DND-41 (cell line): ENCODE measurements around the gene GSG1L.

ENCODE experiments used
- ATAC-seq: fragments of 200-7000 bp; cut with Tn5 transposase; 3 replicates; pipeline ENCODE4 v1.9.1; 2021; ENCODE audit warnings: low read depth; ENCODE audit not compliant: insufficient read depth
- DNase-seq: peaks from one replicate; pipeline ENCODE4 v3.0.0-alpha.2; 2020
- H2AFZ ChIP-seq: 2 replicates; pipeline ENCODE4 v1.6.0; 2012; ENCODE audit warnings: low read depth, low read length
- H3K27ac ChIP-seq: 2 replicates; pipeline ENCODE4 v1.5.1; 2012; ENCODE audit warnings: low read length, inconsistent platforms
- H3K27me3 ChIP-seq: fragments of 200-600 bp; sonication (generic); 2 replicates; pipeline ENCODE4 v1.6.0; 2012; ENCODE audit warnings: low read length, mild to moderate bottlenecking, inconsistent platforms; ENCODE audit not compliant: insufficient read depth, poor library complexity
- H3K36me3 ChIP-seq: 2 replicates; pipeline ENCODE4 v1.5.1; 2012; ENCODE audit warnings: low read length, inconsistent platforms; ENCODE audit not compliant: insufficient read depth
- H3K4me1 ChIP-seq: 2 replicates; pipeline ENCODE4 v1.5.1; 2012; ENCODE audit warnings: mild to moderate bottlenecking, low read length; ENCODE audit not compliant: insufficient read depth
- H3K4me2 ChIP-seq: 2 replicates; pipeline ENCODE4 v1.6.0; 2012; ENCODE audit warnings: mild to moderate bottlenecking, moderate library complexity, low read length, inconsistent platforms; ENCODE audit not compliant: insufficient read depth
- H3K4me3 ChIP-seq, 2 experiments: fragments of 200-600 bp in 1 of 2; shearing (Covaris generic) in 1 of 2; 2 replicates each; pipeline ENCODE4 v1.5.1; 2012 to 2016; ENCODE audit warnings: inconsistent platforms in 2 of 2, low read length in 2 of 2, mild to moderate bottlenecking in 2 of 2, low read depth in 1 of 2, moderate library complexity in 1 of 2
- H3K79me2 ChIP-seq: 2 replicates; pipeline ENCODE4 v1.6.0; 2012; ENCODE audit warnings: low read length, inconsistent platforms; ENCODE audit not compliant: insufficient read depth
- H3K9ac ChIP-seq: 2 replicates; pipeline ENCODE4 v1.6.0; 2012; ENCODE audit warnings: low read depth, mild to moderate bottlenecking, inconsistent platforms, low read length, moderate library complexity
- H3K9me3 ChIP-seq: 2 replicates; pipeline ENCODE4 v1.5.1; 2012; ENCODE audit warnings: low read length, moderate library complexity, mild to moderate bottlenecking, inconsistent platforms; ENCODE audit not compliant: insufficient read depth, severe bottlenecking
- H4K20me1 ChIP-seq: 2 replicates; pipeline ENCODE4 v1.6.0; 2012; ENCODE audit warnings: low read length; ENCODE audit not compliant: insufficient read depth
- EZH2 ChIP-seq: IDR thresholded peaks from 3 replicates; pipeline ENCODE4 v1.6.1; 2012; ENCODE audit warnings: borderline replicate concordance, low read depth, mild to moderate bottlenecking, moderate library complexity, low read length, inconsistent platforms; ENCODE audit not compliant: severe bottlenecking
- TF ChIP-seq, protein P1 (sequence below): IDR thresholded peaks from 2 replicates; pipeline ENCODE4 v1.5.1; 2012; ENCODE audit warnings: borderline replicate concordance, low read length, moderate library complexity, mild to moderate bottlenecking; ENCODE audit not compliant: poor library complexity, severe bottlenecking; ENCODE audit errors: extremely low read depth

GSG1L gene

DNA sequence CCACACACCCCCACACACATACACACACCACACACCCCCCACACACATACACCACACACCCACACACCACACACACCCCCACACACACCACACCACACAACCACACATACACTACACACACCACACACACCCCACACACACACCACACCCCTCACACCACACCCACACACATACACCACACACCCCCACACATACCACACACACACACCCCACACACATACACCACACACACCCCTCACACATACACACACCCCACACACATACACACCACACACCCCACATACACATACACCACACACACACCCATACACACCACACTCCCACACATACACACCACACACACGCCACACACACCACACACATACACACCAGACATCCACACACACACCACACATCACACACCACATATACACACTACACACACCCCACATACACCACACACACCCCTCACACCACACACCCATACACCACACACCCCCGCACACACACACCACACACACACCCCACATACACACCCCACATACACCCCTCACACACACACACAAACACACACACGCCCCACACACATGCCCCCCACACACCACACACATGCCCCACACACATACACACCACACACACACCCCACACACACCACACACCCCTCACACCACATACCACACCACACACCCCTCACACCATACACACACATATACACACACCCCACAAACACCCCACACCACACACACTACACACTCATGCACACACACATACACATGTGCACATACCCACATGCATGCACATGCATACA lies 25.9 kb upstream of the GSG1L start:
- no peaks in the 10 kb centered on the region for H3K79me2 ChIP-seq
- no peaks in the 10 kb centered on the region for H3K27me3 ChIP-seq
- H2AFZ ChIP-seq = no peak overlapping the region
- no peak overlapping the region for H3K4me2 ChIP-seq
- no peaks in the 10 kb centered on the region for H3K9me3 ChIP-seq
- ATAC-seq (0 out of 3 replicates have a peak, but pooled peaks have one; percentile 7), DNase-seq (no peak)
- H4K20me1 ChIP-seq = peaks cover 30% of the 10 kb centered on the region
- no peak overlapping the region for H3K27ac ChIP-seq
- no peak overlapping the region for H3K4me3 ChIP-seq
- 0 out of 2 replicates have a peak, but pooled peaks cover 4% of the 10 kb centered on the region for H3K36me3 ChIP-seq
- no peaks in the 10 kb centered on the region for H3K4me1 ChIP-seq
- no peak for TF ChIP-seq EZH2
- TF ChIP-seq, protein P1, sequence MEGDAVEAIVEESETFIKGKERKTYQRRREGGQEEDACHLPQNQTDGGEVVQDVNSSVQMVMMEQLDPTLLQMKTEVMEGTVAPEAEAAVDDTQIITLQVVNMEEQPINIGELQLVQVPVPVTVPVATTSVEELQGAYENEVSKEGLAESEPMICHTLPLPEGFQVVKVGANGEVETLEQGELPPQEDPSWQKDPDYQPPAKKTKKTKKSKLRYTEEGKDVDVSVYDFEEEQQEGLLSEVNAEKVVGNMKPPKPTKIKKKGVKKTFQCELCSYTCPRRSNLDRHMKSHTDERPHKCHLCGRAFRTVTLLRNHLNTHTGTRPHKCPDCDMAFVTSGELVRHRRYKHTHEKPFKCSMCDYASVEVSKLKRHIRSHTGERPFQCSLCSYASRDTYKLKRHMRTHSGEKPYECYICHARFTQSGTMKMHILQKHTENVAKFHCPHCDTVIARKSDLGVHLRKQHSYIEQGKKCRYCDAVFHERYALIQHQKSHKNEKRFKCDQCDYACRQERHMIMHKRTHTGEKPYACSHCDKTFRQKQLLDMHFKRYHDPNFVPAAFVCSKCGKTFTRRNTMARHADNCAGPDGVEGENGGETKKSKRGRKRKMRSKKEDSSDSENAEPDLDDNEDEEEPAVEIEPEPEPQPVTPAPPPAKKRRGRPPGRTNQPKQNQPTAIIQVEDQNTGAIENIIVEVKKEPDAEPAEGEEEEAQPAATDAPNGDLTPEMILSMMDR = no peak
- no peak overlapping the region for H3K9ac ChIP-seq

DNA sequence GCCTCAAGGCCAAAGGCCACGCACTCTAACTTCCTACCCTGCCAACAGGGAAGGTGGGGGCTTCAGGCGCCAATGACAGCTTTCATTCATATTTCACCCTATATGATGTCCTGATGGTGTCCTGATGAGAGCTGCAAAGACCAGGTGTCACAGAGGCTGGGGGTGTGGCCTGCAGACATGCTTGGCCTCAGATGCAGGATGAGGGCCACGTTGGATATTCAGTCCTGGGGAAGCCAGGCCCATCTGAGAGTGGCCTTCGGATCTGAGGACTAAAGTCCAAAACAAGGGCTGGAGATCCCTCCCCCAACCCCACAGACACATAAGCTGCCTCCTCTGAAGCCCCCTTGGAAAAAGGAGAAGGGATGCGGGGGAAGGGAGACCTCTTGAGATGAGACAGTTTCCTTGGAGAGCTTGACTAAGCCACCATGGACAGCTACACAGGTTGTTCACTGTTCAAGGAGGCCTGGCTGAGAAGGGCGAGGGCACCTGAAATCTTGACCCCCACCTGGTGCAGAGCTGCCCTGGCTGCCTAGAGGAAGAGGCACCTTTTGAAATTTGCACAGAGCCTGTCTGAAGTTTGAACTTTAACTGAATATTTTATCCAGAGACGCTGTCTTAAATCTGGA lies 24.3 kb upstream of the GSG1L start:
- DNase-seq = no peak
- no peaks in the 10 kb centered on the region for H3K27me3 ChIP-seq

DNA sequence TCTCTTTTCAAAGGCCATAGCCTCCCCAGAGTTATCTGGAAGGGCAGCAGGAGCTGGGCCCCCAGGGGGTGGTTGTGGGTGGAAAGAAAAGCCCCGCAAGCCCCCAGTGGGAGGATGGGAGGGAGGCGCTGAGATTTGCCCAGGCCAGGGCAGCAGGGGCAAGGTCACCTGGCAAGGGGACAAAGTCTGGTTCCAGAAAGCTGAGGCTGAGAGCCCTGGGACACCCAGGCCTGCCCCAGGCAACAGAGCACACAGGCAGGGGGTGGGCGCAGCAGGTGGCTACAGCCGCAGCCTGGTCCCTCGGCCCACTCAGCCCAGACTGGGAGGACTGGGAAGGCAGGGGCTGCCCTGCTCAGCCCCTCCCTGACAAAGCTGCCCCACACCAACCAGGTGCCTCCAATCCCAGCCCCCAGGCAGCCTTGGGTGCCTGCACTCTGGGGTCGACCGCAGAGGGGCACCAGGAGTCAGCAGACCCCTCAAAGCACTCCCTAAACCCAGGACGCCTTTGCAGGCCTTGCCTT lies 23.7 kb upstream of the GSG1L start:
- Histone ChIP-seq H3K27ac (no peak overlapping the region), H3K4me1 (no peaks in the 10 kb centered on the region), H3K79me2 (no peaks in the 10 kb centered on the region), H3K9me3 (no peaks in the 10 kb centered on the region), H4K20me1 (peaks cover 30% of the 10 kb centered on the region), H3K4me3 (no peak overlapping the region), H2AFZ (no peak overlapping the region), H3K4me2 (no peak overlapping the region), H3K9ac (no peak overlapping the region), H3K27me3 (no peaks in the 10 kb centered on the region), H3K36me3 (no peaks in the 10 kb centered on the region)
- no peak for DNase-seq
- TF ChIP-seq EZH2 = no peak
- TF ChIP-seq, protein P1 = no peak
- ATAC-seq = no peak

More for the DNA sequence above, 24.3 kb upstream of the GSG1L start:
- ATAC-seq = no peak; the same call in 2 of the 3 replicates
- Histone ChIP-seq H3K27ac (no peak overlapping the region), H2AFZ (no peak overlapping the region), H3K9me3 (no peaks in the 10 kb centered on the region), H3K4me1 (no peaks in the 10 kb centered on the region), H3K79me2 (no peaks in the 10 kb centered on the region), H3K9ac (no peak overlapping the region), H3K36me3 (no peaks in the 10 kb centered on the region), H3K4me2 (no peak overlapping the region), H3K4me3 (no peak overlapping the region), H4K20me1 (peaks cover 30% of the 10 kb centered on the region)
- TF ChIP-seq, protein P1 = no peak
- TF ChIP-seq EZH2 = no peak
